Measurements from ENCODE around the gene SSX1. TPM values are rescaled to one million over a fixed set of nuclear protein-coding genes. Genes with fewer than 3 reads are reported as not detected.
"Not testable (repeated sequence)": the region's sequence is repeated elsewhere in the genome, so short reads cannot be mapped to it uniquely, and the experiment has no call there.

The SSX1 gene
- total RNA-seq, 1 experiment from 2014 or later, result not detected

GRCh38 chrX:48278958-48279357 lies 23.8 kb downstream of the SSX1 start:
- peaks cover 3 to 7% (median 5%) of the 10 kb centered on the region in 3 experiments; a peak in 4 of 7 replicates for H3K36me3 Mint-ChIP-seq (ENCODE audit: insufficient read depth in 1 of 3, low read depth in 3 of 3)
- H3K27me3 ChIP-seq (ENCODE audit: insufficient read depth, low read length), result no peaks in the 10 kb centered on the region
- no peaks in the 10 kb centered on the region for H4K20me1 ChIP-seq (ENCODE audit: control insufficient read depth, insufficient read depth, insufficient read length)
- no peak overlapping the region for H3K18ac ChIP-seq (ENCODE audit: insufficient read length, low read depth, low read length)
- H3K9me3 Mint-ChIP-seq, result peaks cover 73 to 77% of the 10 kb centered on the region in 2 experiments
- H3K4me1 ChIP-seq (ENCODE audit: insufficient read depth, low read length), result no peaks in the 10 kb centered on the region
- WGBS (ENCODE audit: extremely low coverage, insufficient read length, low lambda C conversion rate), result no CpG with 5 or more reads among the region's 9 CpGs
- no peak overlapping the region for H3K4ac ChIP-seq (ENCODE audit: low read depth, low read length)
- H2AFZ ChIP-seq (ENCODE audit: low read length), result no peak overlapping the region
- H3K27me3 Mint-ChIP-seq (ENCODE audit: low read depth), result peaks cover 7% of the 10 kb centered on the region
- H3K79me1 ChIP-seq (ENCODE audit: insufficient read depth, low read depth, low read length, poor library complexity, severe bottlenecking), result no peaks in the 10 kb centered on the region
- no peak overlapping the region for H3K9ac ChIP-seq (ENCODE audit: extremely low read depth, insufficient read length, low read length)
- DNase-seq, result peak; percentile 22
- no peak overlapping the region for H3T11ph ChIP-seq (ENCODE audit: low read length)
- H2BK120ac ChIP-seq (ENCODE audit: low read depth, low read length, poor library complexity, severe bottlenecking), result no peak overlapping the region
- no peak overlapping the region for H3K27ac Mint-ChIP-seq
- H3K56ac ChIP-seq (ENCODE audit: insufficient read length, low read depth, low read length), result no peak overlapping the region
- no peak overlapping the region for H3K4me2 ChIP-seq (ENCODE audit: insufficient read depth, insufficient read length, low read length)
- no peak overlapping the region for H2BK15ac ChIP-seq (ENCODE audit: low read depth, low read length)
- no peak overlapping the region for H3K4me3 Mint-ChIP-seq
- no peak for TF ChIP-seq CTCF (conservative IDR thresholded peaks at IDR 0.05)
- H3K79me2 ChIP-seq (ENCODE audit: insufficient read depth, low read length), result no peaks in the 10 kb centered on the region
- H2BK20ac ChIP-seq (ENCODE audit: low read depth, low read length, poor library complexity, severe bottlenecking), result no peak overlapping the region
- no peak overlapping the region for H3K14ac ChIP-seq (ENCODE audit: insufficient read depth, low read length)
- no peak overlapping the region for H2AK5ac ChIP-seq (ENCODE audit: insufficient read length, low read length)
- H4K91ac ChIP-seq (ENCODE audit: insufficient read length, low read depth, low read length), result no peak overlapping the region
- H3K23me2 ChIP-seq (ENCODE audit: insufficient read length, low read depth, low read length, poor library complexity, severe bottlenecking), result no peaks in the 10 kb centered on the region
- H3K4me1 Mint-ChIP-seq, result no peaks in the 10 kb centered on the region
- no peak overlapping the region for H4K5ac ChIP-seq (ENCODE audit: insufficient read length, low read depth, low read length)
- no peak overlapping the region for H2BK12ac ChIP-seq (ENCODE audit: insufficient read length, low read depth, low read length)
- H3K9me3 ChIP-seq (ENCODE audit: control insufficient read depth, low read depth, low read length), result peaks cover 30% of the 10 kb centered on the region
- no peak overlapping the region for H3K27ac ChIP-seq (ENCODE audit: insufficient read length, low read depth, low read length)
- H4K8ac ChIP-seq (replicated peaks; ENCODE audit: insufficient read length, low read depth, low read length), result no peak overlapping the region
- H2BK5ac ChIP-seq (ENCODE audit: insufficient read length, low read length), result no peak overlapping the region
- H3K23ac ChIP-seq (ENCODE audit: insufficient read length, low read depth, low read length), result no peak overlapping the region

GRCh38 chrX:48280729-48281128 lies 25.5 kb downstream of the SSX1 start:
- H2BK12ac ChIP-seq (ENCODE audit: insufficient read length, low read depth, low read length); H4K8ac ChIP-seq (replicated peaks; ENCODE audit: insufficient read length, low read depth, low read length); H4K20me1 ChIP-seq (ENCODE audit: control insufficient read depth, insufficient read depth, insufficient read length); H3K27me3 ChIP-seq (ENCODE audit: insufficient read depth, low read length); H3K18ac ChIP-seq (ENCODE audit: insufficient read length, low read depth, low read length); H2BK15ac ChIP-seq (ENCODE audit: low read depth, low read length); H3K27me3 Mint-ChIP-seq (ENCODE audit: low read depth); H3K9ac ChIP-seq (ENCODE audit: extremely low read depth, insufficient read length, low read length); H3K79me1 ChIP-seq (ENCODE audit: insufficient read depth, low read depth, low read length, poor library complexity, severe bottlenecking); H2BK20ac ChIP-seq (ENCODE audit: low read depth, low read length, poor library complexity, severe bottlenecking); H3T11ph ChIP-seq (ENCODE audit: low read length); H2AK5ac ChIP-seq (ENCODE audit: insufficient read length, low read length); H4K91ac ChIP-seq (ENCODE audit: insufficient read length, low read depth, low read length); H3K79me2 ChIP-seq (ENCODE audit: insufficient read depth, low read length); H3K4ac ChIP-seq (ENCODE audit: low read depth, low read length); H3K14ac ChIP-seq (ENCODE audit: insufficient read depth, low read length); H3K56ac ChIP-seq (ENCODE audit: insufficient read length, low read depth, low read length); H3K36me3 Mint-ChIP-seq (ENCODE audit: insufficient read depth in 1 of 3, low read depth in 3 of 3); DNase-seq; H2AFZ ChIP-seq (ENCODE audit: low read length); H3K4me1 Mint-ChIP-seq; H3K23me2 ChIP-seq (ENCODE audit: insufficient read length, low read depth, low read length, poor library complexity, severe bottlenecking); H2BK120ac ChIP-seq (ENCODE audit: low read depth, low read length, poor library complexity, severe bottlenecking); H3K4me3 Mint-ChIP-seq; H3K4me1 ChIP-seq (ENCODE audit: insufficient read depth, low read length); H3K4me2 ChIP-seq (ENCODE audit: insufficient read depth, insufficient read length, low read length); H2BK5ac ChIP-seq (ENCODE audit: insufficient read length, low read length); H3K27ac Mint-ChIP-seq; H3K23ac ChIP-seq (ENCODE audit: insufficient read length, low read depth, low read length); H4K5ac ChIP-seq (ENCODE audit: insufficient read length, low read depth, low read length); H3K27ac ChIP-seq (ENCODE audit: insufficient read length, low read depth, low read length): not testable (repeated sequence)
- H3K9me3 ChIP-seq (ENCODE audit: control insufficient read depth, low read depth, low read length), result peaks cover 30% of the 10 kb centered on the region
- no CpG with 5 or more reads among the region's 3 CpGs for WGBS (ENCODE audit: extremely low coverage, insufficient read length, low lambda C conversion rate)
- peaks cover 69 to 77% of the 10 kb centered on the region in 2 experiments for H3K9me3 Mint-ChIP-seq
